CD14-positive monocyte (primary cell): Measurements from ENCODE around the gene XRCC4. TPM values are rescaled to one million over a fixed set of nuclear protein-coding genes. Genes with fewer than 3 reads are reported as not detected.

Experiments used
- DNase-seq, 3 donors: peaks; one replicate each; pipeline ENCODE4 v3.0.0-alpha.2; 2011 to 2022
- H2AFZ ChIP-seq: 2 replicates; pipeline ENCODE4 v1.6.0; 2012; ENCODE audit warnings: mild to moderate bottlenecking, low read depth, low read length, inconsistent platforms; ENCODE audit not compliant: insufficient read depth, poor library complexity, severe bottlenecking
- H3K27ac ChIP-seq, 2 donors: 1 replicate in 1 of 2; 2 replicates in 1 of 2; pipeline ENCODE4 v1.5.1; 2012 to 2013; ENCODE audit warnings: low read length in 2 of 2, control low read depth in 1 of 2, inconsistent platforms in 1 of 2, low read depth in 1 of 2, mild to moderate bottlenecking in 1 of 2
- H3K27me3 ChIP-seq, 2 donors: one replicate each; pipeline versions ENCODE4 v1.6.0 to v1.6.1; 2011 to 2013; ENCODE audit warnings: low read length in 2 of 2; ENCODE audit not compliant: control insufficient read depth in 2 of 2, insufficient read depth in 2 of 2
- H3K36me3 ChIP-seq, 2 donors: replicated peaks in 1 of 2; 1 replicate in 1 of 2; 2 replicates in 1 of 2; pipeline versions ENCODE4 v1.5.1 to v1.6.1; 2012 to 2013; ENCODE audit warnings: low read length in 2 of 2, control low read depth in 1 of 2, inconsistent platforms in 1 of 2, mild to moderate bottlenecking in 1 of 2; ENCODE audit not compliant: insufficient read depth in 2 of 2, control insufficient read depth in 1 of 2
- H3K4me1 ChIP-seq, 2 donors: 1 replicate in 1 of 2; 2 replicates in 1 of 2; pipeline versions ENCODE4 v1.5.1 to v1.6.1; 2012 to 2013; ENCODE audit warnings: low read length in 2 of 2, control low read depth in 1 of 2, inconsistent platforms in 1 of 2, mild to moderate bottlenecking in 1 of 2, moderate library complexity in 1 of 2; ENCODE audit not compliant: insufficient read depth in 2 of 2, control insufficient read depth in 1 of 2
- H3K4me2 ChIP-seq: replicated peaks from 2 replicates; pipeline ENCODE3; 2012; ENCODE audit warnings: low read length, moderate library complexity, mild to moderate bottlenecking; ENCODE audit not compliant: poor library complexity, severe bottlenecking; ENCODE audit errors: extremely low read depth
- H3K4me3 ChIP-seq, 3 experiments: fragments of 200-600 bp in 1 of 3; sonication (generic) in 1 of 3; replicated peaks in 1 of 3; 1 replicate in 2 of 3; 2 replicates in 1 of 3; pipeline ENCODE4 v1.5.1; 2011 to 2013; ENCODE audit warnings: low read length in 3 of 3, mild to moderate bottlenecking in 3 of 3, control low read depth in 2 of 3, low read depth in 2 of 3, inconsistent platforms in 1 of 3, moderate library complexity in 1 of 3
- H3K79me2 ChIP-seq: 2 replicates; pipeline ENCODE4 v1.6.0; 2012; ENCODE audit warnings: mild to moderate bottlenecking, control low read depth, inconsistent platforms, low read length, moderate library complexity; ENCODE audit not compliant: insufficient read depth
- H3K9ac ChIP-seq: 2 replicates; pipeline ENCODE4 v1.6.0; 2017; ENCODE audit warnings: low read length, mild to moderate bottlenecking; ENCODE audit not compliant: insufficient read depth, poor library complexity, severe bottlenecking
- H3K9me3 ChIP-seq, 2 donors: replicated peaks in 1 of 2; 1 replicate in 1 of 2; 2 replicates in 1 of 2; pipeline versions ENCODE4 v1.5.1 to v1.6.1; 2012 to 2013; ENCODE audit warnings: low read length in 2 of 2, control low read depth in 1 of 2; ENCODE audit not compliant: control insufficient read depth in 1 of 2, insufficient read depth in 1 of 2
- H4K20me1 ChIP-seq: 2 replicates; pipeline ENCODE4 v1.6.0; 2012; ENCODE audit warnings: mild to moderate bottlenecking, low read length, control low read depth, moderate library complexity; ENCODE audit not compliant: insufficient read depth
- H3K27ac Mint-ChIP-seq, 7 donors: one replicate each; pipeline ENCODE4 v1.8.0; 2020; ENCODE audit warnings: mild to moderate bottlenecking in 7 of 7, mixed read lengths in 7 of 7, moderate library complexity in 6 of 7, inconsistent platforms in 2 of 7
- H3K27me3 Mint-ChIP-seq, 3 donors: one replicate each; pipeline ENCODE4 v1.8.0; 2021 to 2022; ENCODE audit warnings: low read depth in 3 of 3, mild to moderate bottlenecking in 3 of 3, mixed read lengths in 3 of 3, moderate library complexity in 3 of 3, inconsistent platforms in 1 of 3
- H3K36me3 Mint-ChIP-seq, 2 donors: one replicate each; pipeline ENCODE4 v1.8.0; 2020; ENCODE audit warnings: mixed read lengths in 2 of 2, inconsistent platforms in 1 of 2, mild to moderate bottlenecking in 1 of 2
- H3K4me1 Mint-ChIP-seq: one replicate; pipeline ENCODE4 v1.8.0; 2020; ENCODE audit warnings: mild to moderate bottlenecking, mixed read lengths
- H3K4me3 Mint-ChIP-seq, 2 donors: one replicate each; pipeline ENCODE4 v1.8.0; 2020; ENCODE audit warnings: mild to moderate bottlenecking in 2 of 2, mixed read lengths in 2 of 2, moderate library complexity in 1 of 2
- H3K9me3 Mint-ChIP-seq, 7 donors: one replicate each; pipeline ENCODE4 v1.8.0; 2020 to 2022; ENCODE audit warnings: mixed read lengths in 7 of 7, mild to moderate bottlenecking in 6 of 7, moderate library complexity in 6 of 7, inconsistent platforms in 2 of 7
- WGBS: methylation state at CpG from one replicate; pipeline ENCODE4 v1.1.5; 2013; ENCODE audit warnings: missing lambda C conversion rate; ENCODE audit not compliant: insufficient coverage; 5-methylcytosine and 5-hydroxymethylcytosine counted together
- intact Hi-C, 2 donors: fragments of 100-400 bp; cut with micrococcal nuclease; formaldehyde crosslinking; loops; one replicate each; pipeline versions ENCODE4 v1.15.0 to v1.15.1; 2023
- polyA plus RNA-seq, 3 donors: library from polyadenylated mRNA; depleted of rRNA in 1 of 3; unstranded in 2 of 3; stranded (reverse) in 1 of 3; fragments of 300-500 nt in 2 of 3; fragments of >200 nt in 1 of 3; fragmentation: Illumina TruSeq in 2 of 3; gene quantifications; 1 replicate in 2 of 3; 2 replicates in 1 of 3; pipeline ENCODE4 v1.2.3, GENCODE V29; 2012 to 2021
- TF ChIP-seq, protein P1 (sequence below): fragments of 200-600 bp; IDR thresholded peaks from one replicate; pipeline ENCODE4 v1.8.0; 2022; ENCODE audit warnings: antibody characterized with exemption, mild to moderate bottlenecking

The XRCC4 gene
- polyA plus RNA-seq, 3 donors = 4.0 to 21.8 (median 16.3) TPM

DNA sequence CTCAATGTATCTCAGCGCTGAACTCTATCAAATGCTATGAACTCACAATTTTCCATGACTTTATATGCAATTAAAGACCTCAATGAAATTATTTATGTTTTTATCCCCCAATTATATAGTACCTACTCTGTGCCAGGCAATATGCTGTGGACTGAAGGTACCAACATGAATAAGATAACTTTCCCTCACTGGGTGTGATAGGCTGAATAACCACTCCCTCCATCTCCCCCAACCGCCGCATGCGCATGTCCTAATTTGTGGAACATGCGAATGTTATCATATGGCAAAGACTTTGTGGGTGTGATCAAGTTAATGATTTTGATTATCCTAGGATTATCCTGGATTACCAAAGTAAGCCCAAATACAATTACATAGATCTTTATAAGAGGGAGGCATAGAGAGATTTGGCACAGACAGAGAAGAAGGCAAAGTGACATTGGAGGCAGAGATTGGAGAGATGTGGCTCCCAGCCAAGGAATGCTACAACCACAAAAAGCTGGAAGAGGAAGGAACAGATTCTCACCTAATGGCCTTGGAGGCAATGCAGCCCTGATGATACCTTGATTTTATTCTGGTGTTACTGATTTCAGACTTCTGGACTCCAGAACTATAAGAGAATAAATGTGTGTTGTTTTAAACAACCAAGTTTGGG is 245.1 kb downstream of the XRCC4 start:
- Histone ChIP-seq H3K4me1 (peaks cover 37 to 60% of the 10 kb centered on the region in 2 donors), H3K79me2 (peaks cover 11% of the 10 kb centered on the region), H3K27ac (peak overlapping the region; percentile 42 to 81), H3K9me3 (no peaks in the 10 kb centered on the region), H3K4me3 (peak overlapping the region in 1 of 3 experiments; percentile 30), H4K20me1 (no peaks in the 10 kb centered on the region), H2AFZ (no peak overlapping the region), H3K9ac (no peak overlapping the region), H3K4me2 (no peak overlapping the region), H3K27me3 (no peaks in the 10 kb centered on the region), H3K36me3 (no peaks in the 10 kb centered on the region)
- Mint-ChIP-seq H3K27ac (peak overlapping the region; percentile 82 to 98 (median 90)), H3K4me3 (no peak overlapping the region), H3K36me3 (peaks cover 2 to 9% of the 10 kb centered on the region in 2 donors), H3K4me1 (peaks cover 40% of the 10 kb centered on the region), H3K27me3 (no peaks in the 10 kb centered on the region), H3K9me3 (peaks cover 0 to 6% (median 2%) of the 10 kb centered on the region in 7 donors)
- TF ChIP-seq, protein P1, sequence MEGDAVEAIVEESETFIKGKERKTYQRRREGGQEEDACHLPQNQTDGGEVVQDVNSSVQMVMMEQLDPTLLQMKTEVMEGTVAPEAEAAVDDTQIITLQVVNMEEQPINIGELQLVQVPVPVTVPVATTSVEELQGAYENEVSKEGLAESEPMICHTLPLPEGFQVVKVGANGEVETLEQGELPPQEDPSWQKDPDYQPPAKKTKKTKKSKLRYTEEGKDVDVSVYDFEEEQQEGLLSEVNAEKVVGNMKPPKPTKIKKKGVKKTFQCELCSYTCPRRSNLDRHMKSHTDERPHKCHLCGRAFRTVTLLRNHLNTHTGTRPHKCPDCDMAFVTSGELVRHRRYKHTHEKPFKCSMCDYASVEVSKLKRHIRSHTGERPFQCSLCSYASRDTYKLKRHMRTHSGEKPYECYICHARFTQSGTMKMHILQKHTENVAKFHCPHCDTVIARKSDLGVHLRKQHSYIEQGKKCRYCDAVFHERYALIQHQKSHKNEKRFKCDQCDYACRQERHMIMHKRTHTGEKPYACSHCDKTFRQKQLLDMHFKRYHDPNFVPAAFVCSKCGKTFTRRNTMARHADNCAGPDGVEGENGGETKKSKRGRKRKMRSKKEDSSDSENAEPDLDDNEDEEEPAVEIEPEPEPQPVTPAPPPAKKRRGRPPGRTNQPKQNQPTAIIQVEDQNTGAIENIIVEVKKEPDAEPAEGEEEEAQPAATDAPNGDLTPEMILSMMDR = no peak
- no CpG with 5 or more reads among the region's 5 CpGs for WGBS
- intact Hi-C loops = no loop called here
- no peak for DNase-seq

DNA sequence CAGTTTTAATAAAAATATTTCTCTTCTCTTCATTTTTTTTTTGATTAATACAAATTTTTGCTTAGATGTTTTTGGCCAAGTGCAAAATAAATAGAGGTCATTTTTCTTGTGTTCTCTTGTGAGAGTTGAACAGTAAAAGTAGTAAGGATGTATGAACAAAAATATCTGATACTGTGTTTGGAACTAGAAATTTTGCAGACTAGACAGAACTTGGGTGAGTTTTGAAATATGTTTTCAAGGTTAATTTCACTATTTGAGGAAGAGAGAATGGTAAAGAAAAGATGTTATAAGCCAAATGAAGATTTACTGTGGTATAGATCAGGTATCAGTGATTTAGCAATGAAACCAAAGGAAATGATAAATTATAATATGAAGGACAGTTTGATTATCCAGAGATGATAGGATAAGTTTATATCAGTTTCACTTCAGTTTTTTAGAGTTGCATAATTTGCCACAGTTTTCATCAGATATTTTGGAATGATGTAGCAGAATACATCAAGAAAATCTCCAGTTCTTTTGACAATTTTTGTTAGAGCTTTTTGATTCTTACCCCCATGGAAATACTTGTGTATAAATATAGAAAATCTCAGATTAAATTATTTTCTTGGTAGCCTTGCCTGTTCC is 246.3 kb downstream of the XRCC4 start:
- peaks cover 0 to 4% of the 10 kb centered on the region in 2 donors for H3K9me3 ChIP-seq
- H3K27me3 ChIP-seq = no peaks in the 10 kb centered on the region
- H3K4me1 Mint-ChIP-seq = peaks cover 40% of the 10 kb centered on the region
- H3K4me1 ChIP-seq = peaks cover 37 to 60% of the 10 kb centered on the region in 2 donors
- intact Hi-C loops = no loop called here
- peaks cover 11% of the 10 kb centered on the region for H3K79me2 ChIP-seq
- H3K9me3 Mint-ChIP-seq = peaks cover 3 to 9% (median 6%) of the 10 kb centered on the region in 7 donors
- TF ChIP-seq, protein P1 = no peak
- peaks cover 7 to 11% of the 10 kb centered on the region in 2 donors for H3K36me3 Mint-ChIP-seq
- no peak overlapping the region for H3K4me3 ChIP-seq
- peak overlapping the region; percentile 83 to 96 (median 89) for H3K27ac Mint-ChIP-seq
- peak overlapping the region in 1 of 2 donors; percentile 71 for H3K4me3 Mint-ChIP-seq
- H3K9ac ChIP-seq = no peak overlapping the region
- no peaks in the 10 kb centered on the region for H4K20me1 ChIP-seq
- H3K4me2 ChIP-seq = peak overlapping the region; percentile 44
- peak in 2 of 3 donors; percentile 30 to 70 for DNase-seq
- H3K27me3 Mint-ChIP-seq = no peaks in the 10 kb centered on the region
- peak overlapping the region in 1 of 2 donors; percentile 70 for H3K27ac ChIP-seq
- H3K36me3 ChIP-seq = no peaks in the 10 kb centered on the region
- H2AFZ ChIP-seq = no peak overlapping the region
